ENCODE measurements around the gene RBBP7.

The RBBP7 gene

DNA sequence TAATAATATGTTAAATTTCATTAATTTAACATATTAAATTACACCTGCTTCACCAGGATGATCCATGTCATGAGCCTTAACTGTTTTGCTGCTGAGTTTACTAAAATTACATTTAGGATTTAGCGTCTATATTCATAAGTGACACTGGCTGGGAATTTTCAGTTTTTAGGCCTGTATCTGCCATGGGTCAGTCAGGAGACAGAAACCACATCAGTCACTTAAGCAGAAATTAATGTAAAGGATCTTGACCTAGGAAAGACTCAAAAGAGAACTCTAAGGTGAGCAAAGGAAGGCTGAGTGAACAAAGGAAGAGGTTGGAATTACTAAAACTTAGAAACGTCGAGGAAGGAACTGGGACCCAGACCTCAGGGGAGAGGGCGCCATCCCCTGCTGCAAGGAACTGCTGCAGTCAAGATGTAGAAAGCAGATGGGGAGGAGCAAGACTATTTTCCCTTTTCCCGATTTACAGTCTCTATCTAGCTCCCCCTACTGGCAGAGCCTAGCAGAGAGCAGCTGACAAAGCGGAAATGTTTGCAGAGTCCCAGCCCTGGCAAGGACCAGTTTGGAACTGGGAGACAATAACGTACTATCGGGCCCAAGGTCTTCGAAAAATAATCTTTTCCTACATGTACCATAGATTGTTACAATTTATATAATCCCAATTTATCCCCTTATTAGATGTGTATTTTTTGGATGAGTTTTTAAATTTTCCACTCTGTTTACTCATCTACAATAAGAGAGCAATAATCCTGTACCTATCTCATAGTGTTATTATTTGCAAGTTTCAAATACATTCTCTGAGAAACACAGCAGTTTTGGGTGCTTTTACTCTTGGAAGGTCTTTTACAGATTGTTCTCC lies 22.6 kb upstream of the RBBP7 start:
- H3K4me1 ChIP-seq (ENCODE audit: low read depth, poor library complexity, severe bottlenecking) = peaks cover 13% of the 10 kb centered on the region
- peak overlapping the region; percentile 50 for H3K27ac ChIP-seq
- H3K79me2 ChIP-seq (ENCODE audit: insufficient read depth, low read depth) = no peaks in the 10 kb centered on the region
- no peak overlapping the region for H3K4me3 ChIP-seq (IDR thresholded peaks at IDR 0.05; ENCODE audit: insufficient read depth, low read depth, low read length)
- no peaks in the 10 kb centered on the region for H3K27me3 ChIP-seq (ENCODE audit: insufficient read depth, low read depth)
- H2AFZ ChIP-seq (ENCODE audit: low read depth) = peak overlapping the region; percentile 83
- no peaks in the 10 kb centered on the region for H4K20me1 ChIP-seq (ENCODE audit: insufficient read depth)
- H3K4me2 ChIP-seq = peak overlapping the region; percentile 38
- 0 out of 2 replicates have a peak overlapping the region, but pooled peaks have one; percentile 16 for H3K9ac ChIP-seq
- TF ChIP-seq, protein P1, sequence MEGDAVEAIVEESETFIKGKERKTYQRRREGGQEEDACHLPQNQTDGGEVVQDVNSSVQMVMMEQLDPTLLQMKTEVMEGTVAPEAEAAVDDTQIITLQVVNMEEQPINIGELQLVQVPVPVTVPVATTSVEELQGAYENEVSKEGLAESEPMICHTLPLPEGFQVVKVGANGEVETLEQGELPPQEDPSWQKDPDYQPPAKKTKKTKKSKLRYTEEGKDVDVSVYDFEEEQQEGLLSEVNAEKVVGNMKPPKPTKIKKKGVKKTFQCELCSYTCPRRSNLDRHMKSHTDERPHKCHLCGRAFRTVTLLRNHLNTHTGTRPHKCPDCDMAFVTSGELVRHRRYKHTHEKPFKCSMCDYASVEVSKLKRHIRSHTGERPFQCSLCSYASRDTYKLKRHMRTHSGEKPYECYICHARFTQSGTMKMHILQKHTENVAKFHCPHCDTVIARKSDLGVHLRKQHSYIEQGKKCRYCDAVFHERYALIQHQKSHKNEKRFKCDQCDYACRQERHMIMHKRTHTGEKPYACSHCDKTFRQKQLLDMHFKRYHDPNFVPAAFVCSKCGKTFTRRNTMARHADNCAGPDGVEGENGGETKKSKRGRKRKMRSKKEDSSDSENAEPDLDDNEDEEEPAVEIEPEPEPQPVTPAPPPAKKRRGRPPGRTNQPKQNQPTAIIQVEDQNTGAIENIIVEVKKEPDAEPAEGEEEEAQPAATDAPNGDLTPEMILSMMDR (conservative IDR thresholded peaks at IDR 0.05; ENCODE audit: low read depth, low read length) = peak; percentile 85
- no peaks in the 10 kb centered on the region for H3K36me3 ChIP-seq (ENCODE audit: insufficient read depth)

DNA sequence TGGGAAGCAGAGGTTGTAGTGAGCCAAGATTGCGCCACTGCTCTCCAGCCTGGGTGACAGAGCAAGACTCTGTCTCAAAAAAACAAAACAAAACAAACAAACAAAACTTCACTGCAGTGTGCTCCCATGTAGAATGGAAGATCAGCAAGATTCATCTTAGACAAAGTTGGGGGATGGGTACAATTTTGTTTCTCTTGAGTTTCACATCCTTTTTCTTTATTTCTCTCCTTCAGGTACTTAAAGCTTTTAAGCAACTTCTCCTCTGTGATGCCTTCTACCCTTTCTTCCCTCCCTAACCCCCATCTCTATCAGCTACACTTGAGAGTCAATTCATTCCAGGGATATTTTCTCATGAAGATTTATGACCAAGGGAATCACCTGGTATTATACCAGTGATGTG lies 15.5 kb upstream of the RBBP7 start:
- Histone ChIP-seq H3K4me1 (ENCODE audit: low read depth, poor library complexity, severe bottlenecking) (peaks cover 28% of the 10 kb centered on the region), H3K4me3 (IDR thresholded peaks at IDR 0.05; ENCODE audit: insufficient read depth, low read depth, low read length) (no peak overlapping the region), H3K27me3 (ENCODE audit: insufficient read depth, low read depth) (no peaks in the 10 kb centered on the region), H3K36me3 (ENCODE audit: insufficient read depth) (no peaks in the 10 kb centered on the region), H3K79me2 (ENCODE audit: insufficient read depth, low read depth) (no peaks in the 10 kb centered on the region), H4K20me1 (ENCODE audit: insufficient read depth) (no peaks in the 10 kb centered on the region), H3K9ac (no peak overlapping the region), H3K4me2 (no peak overlapping the region), H3K27ac (no peak overlapping the region), H2AFZ (ENCODE audit: low read depth) (no peak overlapping the region)
- TF ChIP-seq, protein P1 (conservative IDR thresholded peaks at IDR 0.05; ENCODE audit: low read depth, low read length) = no peak

DNA sequence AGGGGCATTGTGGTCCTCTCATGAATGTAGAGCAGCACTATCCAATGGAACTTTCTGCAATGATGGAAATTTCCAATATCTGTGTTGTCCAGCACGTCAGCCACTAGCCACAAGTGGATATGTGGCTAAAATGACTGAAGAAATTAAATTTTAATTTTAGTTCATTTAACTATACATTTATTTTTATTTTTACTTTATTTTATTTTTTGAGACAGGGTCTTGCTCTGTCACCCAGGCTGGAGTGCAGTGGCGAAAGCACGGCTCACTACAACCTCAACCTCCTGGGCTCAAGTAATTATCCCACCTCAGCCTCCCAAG lies 13.3 kb upstream of the RBBP7 start:
- peak overlapping the region; percentile 83 for H2AFZ ChIP-seq (ENCODE audit: low read depth)
- H3K9ac ChIP-seq = no peak overlapping the region

DNA sequence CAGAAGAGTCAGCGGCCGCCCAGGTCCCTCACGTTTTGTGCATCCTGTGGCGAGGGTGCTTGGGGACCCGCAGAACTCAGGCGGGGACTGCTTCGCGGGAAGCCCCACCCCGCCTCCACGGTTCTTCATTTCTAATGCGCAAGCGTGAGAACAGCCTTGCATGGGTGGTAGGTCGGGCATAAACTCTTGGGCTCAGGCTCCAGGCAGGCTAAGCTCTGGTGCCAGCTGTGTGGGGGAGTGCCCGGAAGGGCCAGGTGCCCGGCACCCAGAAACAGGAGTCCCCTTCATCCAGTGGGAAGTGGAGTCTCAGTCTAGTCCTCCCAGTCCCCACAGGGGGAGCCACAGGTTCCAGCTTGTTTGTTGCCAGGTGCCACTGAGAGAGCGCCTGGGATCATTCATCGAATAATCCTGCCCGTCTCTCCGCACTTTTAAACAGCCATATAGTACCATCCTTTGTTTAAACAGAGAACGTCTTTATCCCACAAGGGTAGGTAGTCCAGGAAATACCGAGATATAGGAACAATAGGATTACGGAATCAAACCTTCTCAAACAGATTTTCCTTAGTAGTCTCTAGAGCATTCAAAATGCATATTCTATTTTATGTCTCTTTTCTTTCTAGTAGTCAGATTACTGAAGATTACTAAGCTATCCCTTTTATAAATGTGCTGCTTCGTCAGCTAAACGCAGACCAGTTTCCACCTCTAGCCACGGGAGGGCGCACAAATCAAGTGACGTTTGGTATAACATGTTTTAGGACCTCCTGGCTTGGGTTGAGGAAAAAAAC lies 12.7 kb upstream of the RBBP7 start:
- H3K4me1 ChIP-seq (ENCODE audit: low read depth, poor library complexity, severe bottlenecking) = peaks cover 28% of the 10 kb centered on the region
- no peaks in the 10 kb centered on the region for H3K79me2 ChIP-seq (ENCODE audit: insufficient read depth, low read depth)
- no peaks in the 10 kb centered on the region for H3K27me3 ChIP-seq (ENCODE audit: insufficient read depth, low read depth)
- H3K27ac ChIP-seq = peak overlapping the region; percentile 91
- H3K4me3 ChIP-seq (IDR thresholded peaks at IDR 0.05; ENCODE audit: insufficient read depth, low read depth, low read length) = no peak overlapping the region
- H3K4me2 ChIP-seq = peak overlapping the region; percentile 85
- TF ChIP-seq, protein P1 (conservative IDR thresholded peaks at IDR 0.05; ENCODE audit: low read depth, low read length) = peak; percentile 81
- H3K9ac ChIP-seq = peak overlapping the region; percentile 76
- no peaks in the 10 kb centered on the region for H3K36me3 ChIP-seq (ENCODE audit: insufficient read depth)
- no peaks in the 10 kb centered on the region for H4K20me1 ChIP-seq (ENCODE audit: insufficient read depth)
- peak overlapping the region; percentile 83 for H2AFZ ChIP-seq (ENCODE audit: low read depth)

More for the DNA sequence above, 13.3 kb upstream of the RBBP7 start:
- H3K27me3 ChIP-seq (ENCODE audit: insufficient read depth, low read depth) = no peaks in the 10 kb centered on the region
- no peaks in the 10 kb centered on the region for H3K36me3 ChIP-seq (ENCODE audit: insufficient read depth)
- H3K4me3 ChIP-seq (IDR thresholded peaks at IDR 0.05; ENCODE audit: insufficient read depth, low read depth, low read length) = no peak overlapping the region
- H4K20me1 ChIP-seq (ENCODE audit: insufficient read depth) = no peaks in the 10 kb centered on the region
- peak overlapping the region; percentile 91 for H3K27ac ChIP-seq
- peaks cover 28% of the 10 kb centered on the region for H3K4me1 ChIP-seq (ENCODE audit: low read depth, poor library complexity, severe bottlenecking)
- no peaks in the 10 kb centered on the region for H3K79me2 ChIP-seq (ENCODE audit: insufficient read depth, low read depth)
- TF ChIP-seq, protein P1 (conservative IDR thresholded peaks at IDR 0.05; ENCODE audit: low read depth, low read length) = no peak
- H3K4me2 ChIP-seq = peak overlapping the region; percentile 85

Measured in KMS-11 (cell line).